ENCODE data around the gene EXOC6B.

EXOC6B gene

GRCh38 chr2:72789241-72789640 is 36.6 kb downstream of the EXOC6B start:
- TF ChIP-seq CTCF (conservative IDR thresholded peaks at IDR 0.05), result no peak
- no peak overlapping the region for H3K27ac ChIP-seq

- no peak for TF ChIP-seq CTCF (conservative IDR thresholded peaks at IDR 0.05)
- no peak overlapping the region for H3K27ac ChIP-seq
These were observed 37.1 kb downstream of the EXOC6B start for GRCh38 chr2:72788756-72789155.

GRCh38 chr2:72785517-72785916 is 40.3 kb downstream of the EXOC6B start:
- TF ChIP-seq CTCF (conservative IDR thresholded peaks at IDR 0.05), result no peak
- no peak overlapping the region for H3K27ac ChIP-seq

- no peak overlapping the region for H3K27ac ChIP-seq
- TF ChIP-seq CTCF (conservative IDR thresholded peaks at IDR 0.05), result no peak
These were observed 43.3 kb downstream of the EXOC6B start for GRCh38 chr2:72782520-72782919.

- no peak for TF ChIP-seq CTCF (conservative IDR thresholded peaks at IDR 0.05)
- no peak overlapping the region for H3K27ac ChIP-seq
These were observed 44.4 kb downstream of the EXOC6B start for GRCh38 chr2:72781480-72781879.

GRCh38 chr2:72780477-72780876 is 45.4 kb downstream of the EXOC6B start:
- no peak for TF ChIP-seq CTCF (conservative IDR thresholded peaks at IDR 0.05)
- H3K27ac ChIP-seq, result no peak overlapping the region

- no peak overlapping the region for H3K27ac ChIP-seq
- no peak for TF ChIP-seq CTCF (conservative IDR thresholded peaks at IDR 0.05)
These were observed 46.3 kb downstream of the EXOC6B start for GRCh38 chr2:72779495-72779894.

- H3K27ac ChIP-seq, result no peak overlapping the region
- TF ChIP-seq CTCF (conservative IDR thresholded peaks at IDR 0.05), result no peak
These were observed 47.4 kb downstream of the EXOC6B start for GRCh38 chr2:72778410-72778809.

Measured in VCaP (cell line).